HS-5 (cell line): Measurements from ENCODE around the gene LAMC1.

Experiments
- DNase-seq: peaks from one replicate; pipeline ENCODE4 v3.0.0-alpha.2; 2012; ENCODE audit warnings: low read depth

The LAMC1 gene

DNA sequence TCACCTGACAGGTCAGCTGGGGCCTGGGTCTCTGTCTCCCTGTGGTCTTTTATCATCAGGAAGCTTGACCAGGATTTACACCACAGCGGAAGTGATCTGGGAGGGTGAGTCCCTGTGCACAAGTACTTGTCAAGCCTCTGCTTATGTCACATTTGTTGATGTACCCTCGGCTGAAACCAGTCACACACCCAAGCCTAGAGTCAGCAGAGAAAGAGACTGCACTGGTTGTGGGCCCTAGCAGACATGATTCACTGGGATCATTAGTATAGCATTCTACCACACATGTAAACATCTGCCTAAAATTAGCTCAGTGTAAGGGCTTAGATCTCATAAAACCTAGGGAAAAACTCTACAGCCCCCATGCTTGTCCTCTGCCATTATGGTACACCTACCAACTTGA lies 83.5 kb downstream of the LAMC1 start:
- no peak for DNase-seq

DNA sequence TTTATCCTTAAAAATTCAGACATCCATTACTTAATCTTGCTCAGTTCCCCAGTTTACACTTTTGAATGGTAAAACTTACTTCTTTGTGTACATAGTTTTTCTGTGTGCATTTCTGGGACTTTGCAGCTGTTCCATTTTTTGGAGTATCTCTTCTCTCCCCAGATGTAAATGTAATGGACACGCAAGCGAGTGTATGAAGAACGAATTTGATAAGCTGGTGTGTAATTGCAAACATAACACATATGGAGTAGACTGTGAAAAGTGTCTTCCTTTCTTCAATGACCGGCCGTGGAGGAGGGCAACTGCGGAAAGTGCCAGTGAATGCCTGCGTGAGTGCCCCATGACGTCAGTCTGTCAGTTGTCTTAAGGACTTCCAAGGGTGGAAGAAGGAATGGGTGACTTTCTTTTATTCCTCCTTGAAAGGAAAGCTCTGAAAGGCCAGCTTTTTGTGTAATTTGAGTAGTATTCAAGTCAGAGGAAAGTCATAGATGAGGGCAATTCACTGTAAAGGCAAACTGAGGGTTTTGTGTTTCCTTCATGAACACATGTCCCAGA lies 87.2 kb downstream of the LAMC1 start:
- DNase-seq: no peak

- no peak for DNase-seq
These were observed 91.2 kb downstream of the LAMC1 start for GRCh38 chr1:183114441-183114840.

DNA sequence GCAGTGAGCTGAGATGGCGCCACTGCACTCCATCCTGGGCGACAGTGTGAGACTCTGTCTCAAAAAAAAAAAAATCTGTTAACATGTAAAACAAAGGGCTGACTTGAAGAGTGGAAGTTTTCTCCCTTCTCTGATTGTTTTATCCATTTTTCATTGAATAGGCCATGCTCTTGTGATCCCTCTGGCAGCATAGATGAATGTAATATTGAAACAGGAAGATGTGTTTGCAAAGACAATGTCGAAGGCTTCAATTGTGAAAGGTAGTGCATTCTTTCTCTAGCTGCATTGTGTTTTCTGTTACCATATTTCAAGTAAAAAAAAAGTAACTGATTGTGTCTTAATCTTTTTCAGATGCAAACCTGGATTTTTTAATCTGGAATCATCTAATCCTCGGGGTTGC lies 93.2 kb downstream of the LAMC1 start:
- no peak for DNase-seq

- no peak for DNase-seq
These were observed 98.4 kb downstream of the LAMC1 start for GRCh38 chr1:183121609-183122008.

- DNase-seq: no peak
These were observed 101.0 kb downstream of the LAMC1 start for GRCh38 chr1:183124259-183124658.

- no peak for DNase-seq
These were observed 102.2 kb downstream of the LAMC1 start for GRCh38 chr1:183125279-183125999.

GRCh38 chr1:183126000-183126366 lies 102.8 kb downstream of the LAMC1 start:
- no peak for DNase-seq

DNA sequence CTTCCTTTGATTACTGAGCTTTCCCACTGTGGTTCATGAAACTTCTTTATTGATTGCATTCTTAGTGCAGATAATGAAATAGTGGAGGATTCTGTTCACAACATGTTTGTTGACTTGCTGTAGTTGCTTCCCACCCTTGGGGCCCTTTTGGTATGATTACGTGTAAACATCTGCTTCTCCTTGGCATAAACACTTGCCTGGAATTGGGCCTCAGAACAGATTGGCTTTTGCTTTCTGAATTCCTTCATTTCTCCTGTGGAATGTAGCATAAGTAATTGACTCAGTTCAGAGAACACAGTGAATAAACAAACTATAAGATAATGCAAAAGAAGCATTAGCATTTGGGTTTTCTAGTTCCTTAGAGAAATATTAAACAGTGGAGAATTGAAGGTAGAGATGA lies 103.3 kb downstream of the LAMC1 start:
- DNase-seq: no peak

DNA sequence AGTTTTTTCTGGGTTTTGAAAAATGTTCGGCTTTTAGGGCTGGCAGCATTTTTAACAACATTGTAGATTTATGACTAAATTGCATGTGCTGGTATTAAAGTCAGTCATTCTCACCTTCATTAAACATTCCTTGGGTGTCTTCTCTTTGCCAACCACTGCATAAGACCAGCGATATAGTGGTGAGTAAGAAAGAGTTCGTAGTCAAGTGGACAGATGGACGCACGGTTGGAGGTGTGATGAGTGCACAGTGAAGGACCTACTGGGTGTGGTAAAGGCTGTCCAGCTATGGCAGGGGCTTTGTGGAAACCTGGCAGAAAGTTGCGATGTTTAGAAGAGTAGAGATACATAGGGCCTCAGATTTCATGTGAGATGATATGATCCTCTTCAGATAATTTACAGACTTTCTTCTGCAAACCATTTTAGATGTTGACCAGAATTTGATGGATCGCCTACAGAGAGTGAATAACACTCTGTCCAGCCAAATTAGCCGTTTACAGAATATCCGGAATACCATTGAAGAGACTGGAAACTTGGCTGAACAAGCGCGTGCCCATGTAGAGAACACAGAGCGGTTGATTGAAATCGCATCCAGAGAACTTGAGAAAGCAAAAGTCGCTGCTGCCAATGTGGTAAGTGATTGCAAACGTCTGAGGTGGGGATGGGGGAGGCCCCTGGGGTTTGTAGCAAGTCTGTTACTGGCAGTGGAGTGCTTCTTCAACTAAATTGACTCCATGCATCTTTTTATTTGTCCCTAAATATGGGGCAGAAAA lies 106.9 kb downstream of the LAMC1 start:
- no peak for DNase-seq

- DNase-seq: no peak
These were observed 107.9 kb downstream of the LAMC1 start for GRCh38 chr1:183131166-183131565.

GRCh38 chr1:183135336-183135735 lies 112.1 kb downstream of the LAMC1 start:
- DNase-seq: no peak

- DNase-seq: no peak
These were observed 114.6 kb downstream of the LAMC1 start for GRCh38 chr1:183137782-183138181.

DNA sequence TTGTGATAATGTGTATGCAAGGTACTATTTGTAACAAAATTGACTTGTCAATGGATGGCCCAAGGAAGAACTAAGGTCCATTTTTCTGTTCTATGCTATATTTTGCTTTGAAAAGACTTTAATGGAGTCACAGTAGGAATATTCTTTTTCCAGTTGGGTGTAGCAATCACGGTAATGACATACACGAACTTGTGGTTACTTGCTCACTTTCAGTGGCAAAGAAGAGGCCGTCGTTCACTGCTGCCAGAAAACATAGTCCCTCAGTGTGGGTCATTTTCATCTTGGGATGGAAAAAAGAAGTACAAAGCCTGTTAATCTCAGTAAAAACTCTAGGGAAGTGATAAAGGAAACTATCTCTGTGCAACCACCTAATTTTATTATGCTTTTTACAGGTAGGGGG lies 115.1 kb downstream of the LAMC1 start:
- no peak for DNase-seq

DNA sequence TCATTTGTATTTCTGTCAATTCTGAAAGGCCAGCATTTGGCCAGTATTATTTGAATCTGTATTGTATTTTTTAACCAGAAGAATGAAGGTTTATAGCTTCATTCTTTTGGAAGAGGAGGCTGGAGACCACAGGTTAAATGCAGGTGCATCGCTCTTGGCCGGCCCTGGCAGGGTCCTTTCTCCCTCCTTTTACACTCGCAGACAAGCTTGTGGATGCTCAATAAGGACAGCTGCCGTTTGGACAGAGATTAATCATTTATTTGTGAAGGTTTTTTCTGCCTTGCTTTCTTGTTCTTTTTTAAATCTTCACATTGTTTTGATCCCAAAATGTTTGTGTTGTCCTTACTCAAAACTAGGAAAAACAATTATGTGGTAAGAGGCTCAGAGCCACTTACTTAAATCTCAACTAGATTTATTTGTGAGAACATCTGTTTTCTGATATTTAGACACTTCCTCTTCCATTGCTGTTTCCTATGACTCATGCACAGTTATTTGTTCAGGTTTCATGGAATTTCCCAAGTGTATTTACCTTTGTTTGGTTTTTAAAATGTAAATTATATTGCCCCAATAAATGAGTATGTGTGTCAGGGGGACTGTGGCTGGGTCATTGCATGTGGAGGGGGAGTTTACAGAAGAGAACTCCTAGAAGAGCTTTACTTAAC lies 116.2 kb downstream of the LAMC1 start:
- DNase-seq: peak; percentile 30

- no peak for DNase-seq
These were observed 117.4 kb downstream of the LAMC1 start for GRCh38 chr1:183140633-183141032.

DNA sequence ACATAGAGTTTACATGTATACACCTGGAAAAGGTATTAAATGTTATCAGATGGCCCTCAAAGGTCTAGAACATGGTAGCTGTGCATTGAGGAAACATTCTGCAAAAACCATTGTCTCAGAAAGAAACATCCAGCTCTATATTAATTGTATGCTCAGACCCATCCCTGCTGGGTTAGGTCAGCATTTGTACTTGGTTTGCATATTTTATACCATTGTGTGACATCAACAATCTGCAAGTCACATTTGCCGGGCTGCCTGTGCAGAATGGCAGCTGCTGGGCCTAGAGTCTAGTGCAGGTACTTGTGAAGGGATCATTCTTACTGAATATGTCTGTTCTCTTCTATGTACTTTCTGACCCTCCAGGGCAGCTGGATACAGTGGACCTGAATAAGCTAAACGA lies 119.0 kb downstream of the LAMC1 start:
- no peak for DNase-seq

DNA sequence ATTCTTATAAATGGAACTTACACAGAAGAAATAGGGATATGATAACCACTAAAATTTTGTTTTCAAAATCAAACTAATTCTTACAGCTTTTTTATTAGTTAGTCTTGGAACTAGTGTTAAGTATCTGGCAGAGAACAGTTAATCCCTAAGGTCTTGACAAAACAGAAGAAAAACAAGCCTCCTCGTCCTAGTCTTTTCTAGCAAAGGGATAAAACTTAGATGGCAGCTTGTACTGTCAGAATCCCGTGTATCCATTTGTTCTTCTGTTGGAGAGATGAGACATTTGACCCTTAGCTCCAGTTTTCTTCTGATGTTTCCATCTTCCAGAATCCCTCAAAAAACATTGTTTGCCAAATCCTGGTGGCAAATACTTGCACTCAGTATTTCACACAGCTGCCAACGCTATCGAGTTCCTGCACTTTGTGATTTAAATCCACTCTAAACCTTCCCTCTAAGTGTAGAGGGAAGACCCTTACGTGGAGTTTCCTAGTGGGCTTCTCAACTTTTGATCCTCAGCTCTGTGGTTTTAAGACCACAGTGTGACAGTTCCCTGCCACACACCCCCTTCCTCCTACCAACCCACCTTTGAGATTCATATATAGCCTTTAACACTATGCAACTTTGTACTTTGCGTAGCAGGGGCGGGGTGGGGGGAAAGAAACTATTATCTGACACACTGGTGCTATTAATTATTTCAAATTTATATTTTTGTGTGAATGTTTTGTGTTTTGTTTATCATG lies 120.5 kb downstream of the LAMC1 start:
- no peak for DNase-seq

- no peak for DNase-seq
These were observed 121.5 kb downstream of the LAMC1 start for GRCh38 chr1:183144752-183145151.

GRCh38 chr1:183147735-183148134 lies 124.5 kb downstream of the LAMC1 start:
- DNase-seq: no peak

- no peak for DNase-seq
These were observed 125.4 kb downstream of the LAMC1 start for GRCh38 chr1:183148599-183148998.

DNA sequence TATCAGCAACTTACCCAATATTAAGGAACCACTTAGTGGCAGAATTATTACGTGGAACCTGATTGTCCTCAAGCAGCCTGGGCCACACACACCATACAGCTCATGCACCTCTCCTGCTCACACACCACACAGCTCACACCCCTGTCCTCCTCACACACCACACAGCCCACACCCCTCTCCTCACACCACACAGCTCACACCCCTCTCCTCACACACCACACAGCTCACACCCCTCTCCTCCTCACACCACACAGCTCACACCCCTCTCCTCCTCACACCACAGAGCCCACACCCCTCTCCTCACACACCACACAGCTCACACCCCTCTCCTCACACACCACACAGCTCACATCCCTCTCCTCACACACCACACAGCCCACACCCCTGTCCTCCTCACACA lies 126.1 kb downstream of the LAMC1 start:
- no peak for DNase-seq
